ENCODE results near the gene CD83. TPM values are rescaled to one million over a fixed set of nuclear protein-coding genes. Genes with fewer than 3 reads are reported as not detected.

The CD83 gene
- total RNA-seq, 2 experiments from 2014 or later, result 45.6 to 48.3 TPM

GRCh38 chr6:14088600-14089192 lies 28.9 kb upstream of the CD83 start:
- ChIA-PET CTCF (no interaction called here), POLR2A (no interaction called here)

DNA sequence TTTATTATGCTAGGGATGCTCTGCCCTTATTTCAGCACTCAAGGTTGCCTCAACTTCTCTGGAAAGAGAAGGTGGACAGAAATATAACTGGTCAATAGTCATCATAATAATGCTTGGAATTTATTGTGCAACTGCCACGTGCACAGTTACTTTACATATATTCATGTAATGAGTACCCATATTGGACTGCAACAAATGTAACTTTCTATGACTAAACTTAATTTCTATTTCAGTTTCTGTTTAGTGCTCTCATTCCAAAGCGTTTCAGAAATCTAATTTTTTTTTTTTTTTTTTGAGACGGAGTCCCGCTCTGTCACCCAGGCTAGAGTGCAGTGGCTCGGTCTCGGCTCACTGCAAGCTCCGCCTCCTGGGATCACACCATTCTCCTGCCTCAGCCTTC lies 28.3 kb upstream of the CD83 start:
- POLR2A ChIA-PET, result no interaction called here
- CTCF ChIA-PET, result no interaction called here

DNA sequence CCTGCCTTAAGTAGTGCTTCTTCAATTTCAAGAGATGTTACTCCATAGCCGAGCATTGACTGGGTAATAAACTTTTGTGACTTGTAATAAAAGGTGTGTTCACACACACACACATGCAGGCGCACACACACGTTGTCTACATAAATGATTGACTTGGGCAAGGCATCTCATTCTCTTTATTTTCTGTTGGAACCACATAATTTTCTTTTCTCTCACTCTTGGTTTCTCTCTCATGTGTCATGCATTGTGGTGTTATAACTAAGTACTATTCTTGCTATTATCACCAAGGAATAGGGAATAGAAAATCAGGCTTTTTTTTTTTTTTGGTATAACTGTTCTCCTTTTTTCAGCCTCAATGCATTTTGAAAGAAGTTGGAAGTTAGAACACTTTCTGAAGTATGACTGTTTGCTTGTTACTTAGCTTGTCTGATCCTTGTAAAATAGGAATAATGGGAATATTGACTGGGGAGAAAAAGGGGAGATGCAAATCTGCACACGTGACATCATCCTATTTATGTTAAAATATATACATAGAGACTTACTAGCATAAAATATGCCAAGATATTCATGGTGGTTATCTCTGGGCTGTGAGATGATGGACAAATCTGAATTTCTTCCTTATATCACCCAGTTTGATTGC lies 26.1 kb upstream of the CD83 start:
- POLR2A ChIA-PET, result no interaction called here
- CTCF ChIA-PET, result no interaction called here

- POLR2A ChIA-PET, result no interaction called here
- CTCF ChIA-PET, result no interaction called here
These were observed 25.3 kb upstream of the CD83 start for GRCh38 chr6:14092316-14092715.

DNA sequence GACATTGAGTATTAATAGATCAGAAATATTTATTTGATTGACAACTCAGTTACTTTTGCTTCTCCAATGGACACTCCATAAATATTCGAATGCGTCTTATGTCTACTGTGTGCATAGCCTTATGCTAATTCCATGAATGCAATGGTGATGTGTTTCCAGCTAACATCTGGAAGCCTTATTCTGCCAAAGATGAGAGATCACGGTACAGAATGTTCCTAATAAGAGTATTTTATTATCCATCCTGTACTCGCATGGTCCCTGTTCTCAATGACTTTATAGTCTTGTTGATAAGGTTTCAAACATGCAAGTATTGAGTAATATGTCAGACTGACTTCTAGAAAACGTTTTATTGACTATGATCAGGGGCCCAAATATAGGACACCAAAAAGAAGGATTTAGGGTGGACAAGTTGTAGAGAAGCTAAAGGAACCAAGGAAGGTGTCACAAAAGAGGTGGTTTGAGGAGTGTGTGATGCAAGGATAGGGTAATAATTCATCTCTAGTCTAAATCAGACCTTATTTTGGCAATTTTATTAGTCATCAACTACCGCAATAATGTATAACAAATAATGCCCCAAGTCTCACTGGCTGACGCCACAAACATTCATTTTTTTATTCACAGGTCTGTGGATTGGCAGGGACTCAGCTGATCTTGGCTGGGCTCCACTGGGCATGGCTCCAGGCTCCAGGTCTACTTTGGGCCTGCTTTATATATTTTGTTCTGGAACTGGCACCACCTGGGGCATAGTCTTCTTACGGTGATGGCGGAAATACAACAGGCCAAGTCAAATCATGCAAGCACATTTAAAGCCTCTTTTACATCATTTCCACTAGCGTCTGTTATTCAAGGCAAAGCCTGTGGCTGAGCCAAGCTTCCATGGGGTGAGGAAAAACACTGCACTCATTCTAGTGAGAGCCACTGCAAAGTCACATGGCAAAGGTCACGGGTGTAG lies 24.5 kb upstream of the CD83 start:
- ChIA-PET CTCF (interaction anchor here (0.6 kb wide), 1 partner anchor 189 kb away, joined by 3 read pairs; no protein-coding TSS in a partner anchor), POLR2A (interaction anchor here (0.6 kb wide), 1 partner anchor 26 kb away, joined by 3 read pairs; no protein-coding TSS in a partner anchor)

DNA sequence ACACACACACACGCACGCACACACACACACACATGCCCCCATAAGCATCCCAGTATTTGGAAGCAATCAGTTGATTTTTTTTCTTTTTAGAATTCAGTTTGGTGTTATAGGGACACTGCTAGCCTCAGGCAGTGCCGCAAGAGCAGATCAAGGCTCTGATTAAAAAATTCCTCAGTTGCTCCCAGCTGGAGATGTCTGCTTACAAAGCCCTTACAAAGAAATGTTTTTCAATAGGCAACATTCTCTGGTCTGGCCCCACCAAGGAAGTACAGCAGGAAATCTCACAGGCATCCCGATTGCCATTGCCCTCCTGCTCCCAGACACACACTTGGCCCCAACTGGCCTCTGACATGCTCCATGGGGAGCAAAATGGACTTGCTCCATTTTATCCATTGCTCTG lies 22.9 kb upstream of the CD83 start:
- ChIA-PET POLR2A (interaction anchor here (0.6 kb wide), 1 partner anchor 822 kb away, joined by 3 read pairs; no protein-coding TSS in a partner anchor), CTCF (interaction anchor here (2.1 kb wide), 1 partner anchor 15 kb away, joined by 6 read pairs; no protein-coding TSS in a partner anchor)

DNA sequence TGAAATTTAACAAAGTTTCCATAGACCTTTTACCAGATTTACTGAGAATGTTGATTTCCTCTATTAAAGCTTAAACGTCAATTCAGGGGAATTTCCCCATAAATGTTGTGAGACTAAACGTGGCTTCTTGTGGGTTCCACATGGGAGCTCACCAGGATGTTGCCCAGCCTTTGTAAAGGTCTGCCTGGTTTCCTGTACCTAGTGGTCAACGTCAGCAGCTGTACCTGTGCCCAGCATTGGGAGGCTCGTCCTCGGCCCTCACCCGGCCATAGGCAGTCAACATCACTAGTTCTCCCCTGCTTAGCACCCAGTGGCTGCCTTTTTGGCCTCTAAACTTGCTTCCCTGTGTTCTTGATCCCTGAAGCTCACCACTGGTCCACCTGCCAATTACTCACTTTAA lies 22.1 kb upstream of the CD83 start:
- ChIA-PET POLR2A (no interaction called here), CTCF (interaction anchor here (2.1 kb wide), 1 partner anchor 15 kb away, joined by 6 read pairs; no protein-coding TSS in a partner anchor)

DNA sequence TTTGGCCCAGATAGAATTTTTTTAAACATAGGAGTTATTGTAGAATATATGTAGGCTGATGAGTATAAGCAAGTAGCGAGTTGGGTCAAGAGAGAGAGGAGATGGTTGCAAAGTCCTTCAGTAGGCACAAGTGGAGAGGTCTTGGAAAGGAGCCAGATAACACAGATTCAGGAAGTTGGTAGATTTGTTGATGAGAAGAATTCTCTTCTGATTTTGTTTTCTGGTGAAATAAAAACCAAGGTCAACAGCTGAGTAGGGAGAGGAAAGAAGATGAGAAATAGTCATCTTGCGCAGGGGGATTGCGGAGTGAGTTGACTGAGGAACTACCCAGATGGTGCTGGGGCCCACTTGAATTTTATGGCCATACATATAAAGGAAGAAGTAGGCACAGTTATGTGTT lies 17.4 kb upstream of the CD83 start:
- ChIA-PET POLR2A (no interaction called here), CTCF (no interaction called here)

- ChIA-PET POLR2A (no interaction called here), CTCF (no interaction called here)
These were observed 16.6 kb upstream of the CD83 start for GRCh38 chr6:14100966-14101365.

DNA sequence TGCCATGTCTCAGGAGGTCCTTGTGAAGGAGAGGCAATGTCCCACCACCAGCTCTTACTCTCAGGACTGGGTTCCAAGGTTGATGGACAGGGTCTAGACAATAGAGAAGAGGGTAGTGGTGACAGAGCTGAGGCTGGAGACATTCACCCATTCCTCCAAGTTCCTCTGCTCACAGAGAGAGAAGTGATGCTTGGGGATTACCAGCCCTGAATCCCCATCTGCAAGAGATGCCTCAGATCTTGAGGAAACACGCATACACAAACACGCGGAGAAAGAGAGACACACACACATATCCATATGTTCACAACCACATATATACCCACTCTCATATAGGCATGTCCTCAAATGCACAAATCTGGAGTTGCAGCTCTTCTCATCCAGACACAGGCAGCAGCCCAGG lies 15.2 kb upstream of the CD83 start:
- ChIA-PET POLR2A (no interaction called here), CTCF (no interaction called here)

DNA sequence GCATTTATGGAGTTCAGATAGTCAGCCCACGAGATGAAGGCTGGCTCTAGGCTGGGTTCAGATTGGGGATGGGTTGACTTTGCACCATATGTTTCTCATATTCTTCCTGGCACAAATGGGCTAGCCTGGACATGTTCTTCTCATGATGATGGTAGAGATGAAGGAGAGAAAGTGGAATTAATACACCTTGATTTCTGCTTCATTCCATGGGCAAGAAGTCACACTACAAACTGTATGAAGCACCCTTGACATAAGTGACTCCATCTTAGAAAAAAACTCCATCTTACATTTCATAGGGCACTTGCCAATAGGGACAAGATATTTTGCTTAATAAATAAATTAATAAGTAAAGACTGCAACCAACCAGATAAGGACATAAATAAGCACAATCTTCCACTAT lies 12.0 kb upstream of the CD83 start:
- CTCF ChIA-PET, result no interaction called here

GRCh38 chr6:14107000-14107399 lies 10.6 kb upstream of the CD83 start:
- CTCF ChIA-PET, result no interaction called here
- POLR2A ChIA-PET, result no interaction called here

More for the DNA sequence above, 12.0 kb upstream of the CD83 start:
- POLR2A ChIA-PET, result no interaction called here

- ChIA-PET CTCF (interaction anchor here (1.2 kb wide), 1 partner anchor 199 kb away, joined by 5 read pairs; no protein-coding TSS in a partner anchor), POLR2A (interaction anchor here (0.6 kb wide), 1 partner anchor 32 kb away, joined by 4 read pairs; no protein-coding TSS in a partner anchor)
These were observed 9.7 kb upstream of the CD83 start for GRCh38 chr6:14107711-14108494.

DNA sequence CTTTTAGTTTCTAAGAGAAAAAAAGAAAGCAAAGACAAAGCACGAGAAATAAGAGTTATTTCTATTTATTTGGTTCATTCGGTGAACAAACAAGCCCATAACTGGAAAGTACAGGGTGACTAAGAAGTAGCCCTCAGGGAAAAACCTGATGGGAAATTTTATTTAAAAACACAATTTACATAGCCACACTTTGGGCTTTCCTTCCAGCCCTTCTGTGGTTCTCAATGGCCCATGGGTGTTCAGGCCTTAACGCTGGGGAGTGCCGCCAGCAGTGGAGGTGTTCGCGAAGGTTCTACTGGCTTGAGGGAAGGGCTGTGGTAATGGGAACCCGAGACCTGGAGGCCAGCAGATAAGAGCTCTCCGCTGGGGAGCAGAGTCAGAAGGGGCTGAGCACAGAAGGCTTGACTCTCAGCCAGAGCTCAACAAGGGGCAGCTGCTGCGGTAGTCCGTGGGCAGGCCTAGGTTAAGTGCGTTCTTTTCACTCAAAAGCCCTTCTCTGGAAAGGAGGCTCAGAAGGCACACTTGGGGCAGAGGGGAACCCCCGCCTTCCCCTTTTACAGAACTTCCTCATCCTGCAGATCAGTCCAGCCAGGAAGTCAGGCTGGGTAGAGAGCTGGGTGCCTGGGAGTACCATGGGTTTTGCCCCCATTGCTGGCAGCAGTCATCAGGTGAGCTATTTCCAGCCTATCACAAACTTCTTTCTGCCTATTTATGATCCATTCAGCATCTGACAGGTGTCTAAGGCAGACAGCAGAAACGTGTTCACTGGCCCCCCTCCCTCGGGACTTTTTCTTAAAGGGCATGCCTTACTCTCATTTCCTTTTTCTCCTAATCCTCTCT lies 8.8 kb upstream of the CD83 start:
- CTCF ChIA-PET, result interaction anchor here (1.2 kb wide), 1 partner anchor 200 kb away, joined by 5 read pairs; no protein-coding TSS in a partner anchor
- POLR2A ChIA-PET, result interaction anchor here (0.6 kb wide), 1 partner anchor 12 kb away, joined by 6 read pairs; no protein-coding TSS in a partner anchor

DNA sequence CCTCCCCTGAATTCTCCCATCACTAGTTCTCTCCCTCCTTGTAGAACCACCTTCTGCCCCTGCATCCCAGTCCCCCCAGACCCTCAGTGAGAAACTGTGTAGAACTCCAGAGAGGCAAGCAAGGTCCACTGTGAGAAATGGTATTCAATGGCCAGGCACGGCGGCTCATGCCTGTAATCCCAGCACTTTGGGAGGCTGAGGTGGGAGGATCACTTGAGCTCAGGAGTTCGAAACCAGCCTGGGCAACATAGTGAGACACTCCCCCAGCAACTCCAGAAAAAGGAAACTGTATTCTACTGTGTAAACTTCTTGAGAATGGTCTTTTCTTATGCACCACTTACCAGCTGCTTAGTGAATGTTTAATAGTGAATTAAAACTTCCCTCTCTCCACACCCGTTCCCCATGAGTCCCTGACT lies 8.2 kb upstream of the CD83 start:
- ChIA-PET CTCF (interaction anchor here (1.3 kb wide), 1 partner anchor 14 kb away, joined by 6 read pairs; no protein-coding TSS in a partner anchor), POLR2A (interaction anchor here (0.6 kb wide), 1 partner anchor 12 kb away, joined by 6 read pairs; no protein-coding TSS in a partner anchor)

- ChIA-PET CTCF (interaction anchor here (0.7 to 1.3 kb wide), 2 partner anchors 15 to 34 kb away, joined by 3 to 6 read pairs; no protein-coding TSS in a partner anchor), POLR2A (interaction anchor here (0.5 kb wide), 1 partner anchor 403 kb away, joined by 4 read pairs; no protein-coding TSS in a partner anchor)
These were observed 7.4 kb upstream of the CD83 start for GRCh38 chr6:14110001-14110818.

- ChIA-PET POLR2A (no interaction called here), CTCF (no interaction called here)
These were observed 3.6 kb upstream of the CD83 start for GRCh38 chr6:14113976-14114375.

- POLR2A ChIA-PET, result no interaction called here
- CTCF ChIA-PET, result interaction anchor here (0.6 to 1.2 kb wide), 2 partner anchors 112 to 543 kb away, joined by 3 read pairs; no protein-coding TSS in a partner anchor
These were observed 493 bp downstream of the CD83 start for GRCh38 chr6:14118091-14118439.

Measured in activated CD8-positive, alpha-beta memory T cell treated with anti-CD3 and anti-CD28 coated beads for 36 hours (primary cell).